Testis (tissue), 2 donors: ENCODE measurements around the gene COPA.

Experiments used
- POLR2A ChIP-seq: fragments of 450-650 bp; IDR thresholded peaks from one replicate; pipeline ENCODE4 v1.6.1; 2017; ENCODE audit warnings: antibody characterized with exemption, mild to moderate bottlenecking, moderate library complexity
- TF ChIP-seq, protein P1 (sequence below), 3 experiments: fragments of 450-650 bp in 2 of 3; fragments of 200-600 bp in 1 of 3; sonication (generic) in 1 of 3; IDR thresholded peaks; one replicate each; pipeline ENCODE4 v1.5.1; 2016 to 2019; ENCODE audit warnings: antibody characterized with exemption in 3 of 3, mild to moderate bottlenecking in 2 of 3, moderate library complexity in 1 of 3

DNA sequence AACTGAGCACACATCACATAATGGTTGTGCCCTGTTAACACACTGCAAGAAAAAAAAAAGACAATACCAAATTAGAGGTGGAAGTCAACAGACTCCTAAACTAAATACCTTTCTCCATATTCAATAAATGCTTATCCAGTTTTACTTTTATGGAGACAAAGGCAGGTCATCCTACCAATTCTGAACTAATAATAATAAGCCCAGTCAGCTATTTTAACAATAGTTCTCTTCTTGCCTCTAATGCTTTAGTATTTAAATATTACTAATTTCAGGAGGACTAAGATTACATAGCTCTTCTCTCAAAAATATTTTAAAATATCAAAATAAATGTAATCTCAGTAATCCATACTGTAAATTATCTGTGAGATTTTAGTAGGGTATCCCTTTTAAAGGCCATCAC lies 10.5 kb downstream of the COPA start:
- TF ChIP-seq, protein P1, sequence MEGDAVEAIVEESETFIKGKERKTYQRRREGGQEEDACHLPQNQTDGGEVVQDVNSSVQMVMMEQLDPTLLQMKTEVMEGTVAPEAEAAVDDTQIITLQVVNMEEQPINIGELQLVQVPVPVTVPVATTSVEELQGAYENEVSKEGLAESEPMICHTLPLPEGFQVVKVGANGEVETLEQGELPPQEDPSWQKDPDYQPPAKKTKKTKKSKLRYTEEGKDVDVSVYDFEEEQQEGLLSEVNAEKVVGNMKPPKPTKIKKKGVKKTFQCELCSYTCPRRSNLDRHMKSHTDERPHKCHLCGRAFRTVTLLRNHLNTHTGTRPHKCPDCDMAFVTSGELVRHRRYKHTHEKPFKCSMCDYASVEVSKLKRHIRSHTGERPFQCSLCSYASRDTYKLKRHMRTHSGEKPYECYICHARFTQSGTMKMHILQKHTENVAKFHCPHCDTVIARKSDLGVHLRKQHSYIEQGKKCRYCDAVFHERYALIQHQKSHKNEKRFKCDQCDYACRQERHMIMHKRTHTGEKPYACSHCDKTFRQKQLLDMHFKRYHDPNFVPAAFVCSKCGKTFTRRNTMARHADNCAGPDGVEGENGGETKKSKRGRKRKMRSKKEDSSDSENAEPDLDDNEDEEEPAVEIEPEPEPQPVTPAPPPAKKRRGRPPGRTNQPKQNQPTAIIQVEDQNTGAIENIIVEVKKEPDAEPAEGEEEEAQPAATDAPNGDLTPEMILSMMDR (IDR thresholded peaks at IDR 0.05): no peak
- no peak for TF ChIP-seq POLR2A
